K562 (cell line): ENCODE data around the gene FAM167B. TPM values are rescaled to one million over a fixed set of nuclear protein-coding genes. Genes with fewer than 3 reads are reported as not detected.
A peak's percentile ranks its signal among the peaks of the same experiment; 100 is the strongest.

Experiments used
- BRF1 ChIP-seq: IDR thresholded peaks from 3 replicates; pipeline ENCODE4 v1.6.1; 2011; ENCODE audit warnings: borderline replicate concordance, mild to moderate bottlenecking; ENCODE audit not compliant: insufficient read length; ENCODE audit errors: extremely low read depth
- CREM ChIP-seq: IDR thresholded peaks from 2 replicates; pipeline ENCODE4 v1.6.1; 2014; ENCODE audit warnings: antibody characterized with exemption, low read depth
- EP300 ChIP-seq: IDR thresholded peaks from 2 replicates; pipeline ENCODE4 v1.6.1; 2012; ENCODE audit warnings: low read length, improper control_type of control experiment
- ETV1 ChIP-seq: fragments of 450-650 bp; conservative IDR thresholded peaks from 2 replicates; pipeline ENCODE4 v1.6.1; 2016; ENCODE audit warnings: missing genetic modification characterization, control low read depth, low read depth, missing compliant biosample characterization
- MYNN ChIP-seq, 2 experiments: sonication (generic); formaldehyde crosslinking in 1 of 2; IDR thresholded peaks; 2 replicates each; pipeline versions ENCODE4 v1.5.0 to v1.6.1; 2016 to 2020; ENCODE audit warnings: antibody characterized with exemption in 1 of 2, missing genetic modification reagents in 1 of 2
- NFE2 ChIP-seq: IDR thresholded peaks from 2 replicates; pipeline ENCODE4 v1.6.1; 2014; ENCODE audit warnings: antibody characterized with exemption, low read depth
- PKNOX1 ChIP-seq: fragments of 450-650 bp; IDR thresholded peaks from 2 replicates; pipeline ENCODE4 v1.6.1; 2016
- POLR2A ChIP-seq: fragments of 450-650 bp; conservative IDR thresholded peaks from 2 replicates; pipeline ENCODE4 v1.6.1; 2016
- RAD21 ChIP-seq, 2 experiments: fragments of 250-450 bp in 1 of 2; fragments of 450-650 bp in 1 of 2; sonication (Bioruptor Pico) in 1 of 2; formaldehyde crosslinking in 1 of 2; IDR thresholded peaks in 1 of 2; conservative IDR thresholded peaks in 1 of 2; 2 replicates each; pipeline versions ENCODE4 v1.4.0 to v1.8.0; 2020 to 2022; ENCODE audit warnings: mild to moderate bottlenecking in 2 of 2, moderate library complexity in 1 of 2
- SP2 ChIP-seq: IDR thresholded peaks from 2 replicates; pipeline ENCODE4 v1.6.1; 2011; ENCODE audit warnings: mild to moderate bottlenecking, low read depth, low read length, moderate library complexity; ENCODE audit not compliant: poor library complexity, severe bottlenecking; ENCODE audit errors: extremely low read depth
- SUPT5H ChIP-seq: fragments of 450-650 bp; IDR thresholded peaks from 2 replicates; pipeline ENCODE4 v1.6.1; 2016
- XRCC3 ChIP-seq: fragments of 450-650 bp; IDR thresholded peaks from 2 replicates; pipeline ENCODE4 v1.6.1; 2017; ENCODE audit warnings: mild to moderate bottlenecking, moderate library complexity
- ZNF143 ChIP-seq: sonication (generic); formaldehyde crosslinking; IDR thresholded peaks from 2 replicates; pipeline ENCODE4 v1.9.0; 2022; ENCODE audit warnings: mild to moderate bottlenecking, missing genetic modification reagents
- ZNF280A ChIP-seq: fragments of 450-650 bp; IDR thresholded peaks from 2 replicates; pipeline ENCODE4 v1.6.1; 2018; ENCODE audit warnings: mild to moderate bottlenecking, low read depth; ENCODE audit not compliant: partially characterized antibody
- ZNF354B ChIP-seq: fragments of 250-450 bp; sonication (Bioruptor Pico); IDR thresholded peaks from 2 replicates; pipeline ENCODE4 v1.4.0; 2020
- ZNF740 ChIP-seq, 3 experiments: fragments of 200-800 bp in 1 of 3; sonication (Bioruptor generic) in 1 of 3; sonication (generic) in 1 of 3; formaldehyde crosslinking in 1 of 3; IDR thresholded peaks; 2 replicates each; pipeline versions ENCODE4 v1.6.1 to v1.8.0; 2016 to 2022; ENCODE audit warnings: mild to moderate bottlenecking in 2 of 3, missing compliant biosample characterization in 2 of 3, missing genetic modification characterization in 2 of 3, missing genetic modification reagents in 1 of 3
- ZNF766 ChIP-seq: fragments of 200-800 bp; sonication (Bioruptor generic); conservative IDR thresholded peaks from 2 replicates; pipeline ENCODE4 v1.6.1; 2016; ENCODE audit warnings: missing genetic modification characterization, missing compliant biosample characterization
- polyA plus RNA-seq, 8 experiments: library from polyadenylated mRNA; depleted of rRNA in 4 of 8; stranded (reverse) in 5 of 8; unstranded in 3 of 8; fragments of >200 nt; fragmentation: Nextera tagmentation in 2 of 8; fragmentation: Illumina TruSeq in 1 of 8; extraction: Ambion mirVana in 2 of 8; extraction: Trizol in 1 of 8; gene quantifications; 2 replicates each; pipeline versions ENCODE4 v1.2.1 to v1.2.3, GENCODE V29; 2011 to 2014; ENCODE audit warnings: inconsistent platforms in 1 of 8, missing spikeins in 1 of 8
- total RNA-seq, 7 experiments: library from RNA; depleted of rRNA in 6 of 7; stranded (reverse); fragments of >200 nt in 6 of 7; fragmentation: Illumina TruSeq in 2 of 7; extraction: Trizol in 2 of 7; gene quantifications; 2 replicates each; pipeline versions ENCODE4 v1.2.1 to v1.2.3, GENCODE V29; 2011 to 2021; ENCODE audit warnings: low replicate concordance in 1 of 7
- TF ChIP-seq, protein P1 (sequence below): sonication (generic); formaldehyde crosslinking; IDR thresholded peaks from 2 replicates; pipeline ENCODE4 v1.8.0; 2022; ENCODE audit warnings: missing genetic modification reagents, mild to moderate bottlenecking, borderline replicate concordance
- TF ChIP-seq, protein P2 (sequence below): fragments of 450-650 bp; formaldehyde crosslinking; IDR thresholded peaks from 2 replicates; pipeline ENCODE4 v1.4.0; 2020; ENCODE audit warnings: mild to moderate bottlenecking, moderate library complexity

Gene FAM167B
- total and polyA plus RNA-seq, 9 of the 15 experiments (the other 6 are each of a cell fraction or from before 2014, with no cell fraction given) = not detected

- TF ChIP-seq SP2 (no peak), RAD21 (CRISPR knock-in tag; conservative IDR thresholded peaks at IDR 0.05 in 1 of 2, IDR thresholded peaks at IDR 0.05 in 1 of 2) (peak in 1 of 2 experiments; percentile 10; a peak in 1 of 4 replicates), NFE2 (no peak), XRCC3 (no peak), ZNF766 (no peak), MYNN (IDR thresholded peaks at IDR 0.05) (peak; percentile 71), MYNN (CRISPR knock-in tag; IDR thresholded peaks at IDR 0.05) (no peak), BRF1 (no peak), ZNF143 (CRISPR knock-in tag) (peak; percentile 54), CREM (peak; percentile 99), ZNF740 (CRISPR knock-in tag; IDR thresholded peaks at IDR 0.05) (no peak; the same call in 1 of the 2 replicates), ZNF740 (tag; IDR thresholded peaks at IDR 0.05) (no peak), POLR2A (peak; percentile 94), ZNF280A (no peak), EP300 (peak; percentile 43), ETV1 (tag) (no peak), SUPT5H (peak; percentile 92), ZNF354B (no peak), PKNOX1 (no peak; the same call in 1 of the 2 replicates)
- TF ChIP-seq, protein P1, sequence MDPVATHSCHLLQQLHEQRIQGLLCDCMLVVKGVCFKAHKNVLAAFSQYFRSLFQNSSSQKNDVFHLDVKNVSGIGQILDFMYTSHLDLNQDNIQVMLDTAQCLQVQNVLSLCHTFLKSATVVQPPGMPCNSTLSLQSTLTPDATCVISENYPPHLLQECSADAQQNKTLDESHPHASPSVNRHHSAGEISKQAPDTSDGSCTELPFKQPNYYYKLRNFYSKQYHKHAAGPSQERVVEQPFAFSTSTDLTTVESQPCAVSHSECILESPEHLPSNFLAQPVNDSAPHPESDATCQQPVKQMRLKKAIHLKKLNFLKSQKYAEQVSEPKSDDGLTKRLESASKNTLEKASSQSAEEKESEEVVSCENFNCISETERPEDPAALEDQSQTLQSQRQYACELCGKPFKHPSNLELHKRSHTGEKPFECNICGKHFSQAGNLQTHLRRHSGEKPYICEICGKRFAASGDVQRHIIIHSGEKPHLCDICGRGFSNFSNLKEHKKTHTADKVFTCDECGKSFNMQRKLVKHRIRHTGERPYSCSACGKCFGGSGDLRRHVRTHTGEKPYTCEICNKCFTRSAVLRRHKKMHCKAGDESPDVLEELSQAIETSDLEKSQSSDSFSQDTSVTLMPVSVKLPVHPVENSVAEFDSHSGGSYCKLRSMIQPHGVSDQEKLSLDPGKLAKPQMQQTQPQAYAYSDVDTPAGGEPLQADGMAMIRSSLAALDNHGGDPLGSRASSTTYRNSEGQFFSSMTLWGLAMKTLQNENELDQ (CRISPR knock-in tag) = no peak
- TF ChIP-seq, protein P2, sequence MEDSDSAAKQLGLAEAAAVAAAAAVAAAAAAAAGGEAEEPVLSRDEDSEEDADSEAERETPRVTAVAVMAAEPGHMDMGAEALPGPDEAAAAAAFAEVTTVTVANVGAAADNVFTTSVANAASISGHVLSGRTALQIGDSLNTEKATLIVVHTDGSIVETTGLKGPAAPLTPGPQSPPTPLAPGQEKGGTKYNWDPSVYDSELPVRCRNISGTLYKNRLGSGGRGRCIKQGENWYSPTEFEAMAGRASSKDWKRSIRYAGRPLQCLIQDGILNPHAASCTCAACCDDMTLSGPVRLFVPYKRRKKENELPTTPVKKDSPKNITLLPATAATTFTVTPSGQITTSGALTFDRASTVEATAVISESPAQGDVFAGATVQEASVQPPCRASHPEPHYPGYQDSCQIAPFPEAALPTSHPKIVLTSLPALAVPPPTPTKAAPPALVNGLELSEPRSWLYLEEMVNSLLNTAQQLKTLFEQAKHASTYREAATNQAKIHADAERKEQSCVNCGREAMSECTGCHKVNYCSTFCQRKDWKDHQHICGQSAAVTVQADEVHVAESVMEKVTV (CRISPR knock-in tag) = no peak
Observed at GRCh38 chr1:32205401-32206370, 41.3 kb upstream of the FAM167B start, which contains the start of gene IQCC (continued).
